Activated CD8-positive, alpha-beta memory T cell treated with anti-CD3 and anti-CD28 coated beads, Interleukin-2, amount 50 U/mL, for 24 hours (primary cell): ENCODE results near the gene KNSTRN.

Experiments
- DNase-seq: peaks from one replicate; pipeline ENCODE4 v3.0.0-alpha.2; 2020; ENCODE audit errors: extremely low read depth

Gene KNSTRN, protein sequence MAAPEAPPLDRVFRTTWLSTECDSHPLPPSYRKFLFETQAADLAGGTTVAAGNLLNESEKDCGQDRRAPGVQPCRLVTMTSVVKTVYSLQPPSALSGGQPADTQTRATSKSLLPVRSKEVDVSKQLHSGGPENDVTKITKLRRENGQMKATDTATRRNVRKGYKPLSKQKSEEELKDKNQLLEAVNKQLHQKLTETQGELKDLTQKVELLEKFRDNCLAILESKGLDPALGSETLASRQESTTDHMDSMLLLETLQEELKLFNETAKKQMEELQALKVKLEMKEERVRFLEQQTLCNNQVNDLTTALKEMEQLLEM

DNA sequence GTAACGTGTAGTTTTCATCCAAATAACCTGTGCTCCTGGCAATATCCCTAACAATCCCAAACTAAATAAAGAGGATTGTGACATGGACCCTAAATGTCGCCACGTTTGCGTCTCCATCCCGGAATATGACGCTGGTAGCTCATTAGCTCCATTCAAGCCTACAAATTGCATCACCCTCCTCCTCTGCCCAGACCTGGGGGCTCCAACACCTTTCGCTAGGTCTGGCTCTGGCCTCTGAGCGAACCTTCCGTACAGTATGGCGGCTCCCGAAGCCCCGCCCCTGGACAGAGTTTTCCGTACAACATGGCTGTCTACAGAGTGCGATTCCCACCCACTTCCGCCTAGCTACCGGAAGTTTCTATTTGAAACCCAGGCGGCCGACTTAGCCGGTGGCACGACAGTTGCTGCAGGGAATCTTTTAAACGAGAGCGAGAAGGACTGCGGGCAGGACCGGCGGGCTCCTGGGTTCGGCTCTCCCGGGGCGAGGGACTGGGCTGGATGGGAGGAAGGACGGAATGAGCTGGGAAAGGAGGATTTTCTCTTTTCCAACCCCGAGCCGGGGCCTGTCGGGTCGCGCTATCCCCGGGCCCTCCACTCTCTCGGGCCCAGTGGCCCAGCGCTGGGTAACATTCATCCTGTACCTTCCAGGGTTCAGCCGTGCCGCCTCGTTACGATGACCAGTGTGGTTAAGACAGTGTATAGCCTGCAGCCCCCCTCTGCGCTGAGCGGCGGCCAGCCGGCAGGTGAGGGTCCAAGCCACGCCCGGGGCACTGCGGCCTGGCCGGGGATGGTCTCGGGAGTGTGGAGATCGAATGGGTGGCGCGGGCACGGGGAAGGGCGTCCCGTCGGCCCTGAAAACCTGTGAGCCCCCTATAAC lies at the start of gene KNSTRN:
Gene KNSTRN, plus strand, starts transcription at position 142 of the 877 bp plus-strand sequence. Its CDS starts 115 bp downstream, at position 257.
- DNase-seq = peak; percentile 86

DNA sequence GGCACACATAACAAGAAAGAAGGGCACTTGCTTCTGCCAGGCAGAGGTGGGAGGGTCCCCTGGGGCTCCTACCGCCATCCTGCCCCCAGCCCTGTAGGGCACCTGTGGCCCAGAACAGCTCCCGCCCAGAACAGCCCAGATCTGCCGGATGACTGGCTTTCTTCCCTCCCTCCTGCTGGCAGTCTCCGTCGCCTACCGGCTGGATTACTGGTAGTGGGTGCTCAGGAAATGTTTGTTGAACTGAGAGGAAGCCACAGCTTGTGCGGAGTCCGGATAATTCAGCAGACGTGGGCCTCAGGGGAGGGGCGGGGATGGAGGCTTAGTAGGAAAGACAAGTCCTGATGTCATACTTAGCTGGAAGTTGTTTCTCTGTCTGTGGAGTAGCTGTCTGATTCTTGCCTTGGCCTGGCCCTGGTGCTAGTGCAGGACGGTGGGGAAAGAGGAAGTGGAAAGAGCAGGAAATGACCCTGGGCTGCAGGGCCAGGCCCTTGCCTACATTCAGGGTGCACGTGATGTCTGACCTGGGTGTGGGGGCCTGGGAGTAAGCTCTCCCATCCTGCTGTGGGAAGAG lies 48.5 kb upstream of the KNSTRN start:
- no peak for DNase-seq

DNA sequence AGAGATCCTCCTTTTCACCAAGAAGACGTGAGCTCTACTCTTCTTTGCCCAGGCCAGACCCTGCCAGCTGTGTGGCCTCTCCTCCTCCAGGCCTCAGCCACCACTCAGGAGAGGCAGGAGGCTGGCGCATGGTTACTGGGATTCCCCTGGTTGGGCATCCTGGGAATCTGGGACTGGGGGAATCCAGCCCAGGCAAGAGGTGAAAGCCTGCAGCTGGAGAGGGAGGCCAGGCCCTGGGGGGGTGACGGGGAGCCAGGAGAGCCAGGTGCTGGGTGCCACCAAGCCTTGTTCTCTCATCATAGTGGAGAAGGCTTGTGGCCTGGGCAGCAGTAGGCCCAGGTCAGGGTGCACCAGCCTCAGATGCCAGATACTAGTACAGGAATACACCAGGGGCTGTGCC lies 48.0 kb upstream of the KNSTRN start:
- DNase-seq = no peak

- DNase-seq = no peak
Measured at GRCh38 chr15:40334941-40335795, 47.4 kb upstream of the KNSTRN start.

GRCh38 chr15:40335938-40336743 lies 46.4 kb upstream of the KNSTRN start:
- DNase-seq = no peak

- DNase-seq = no peak
Measured at GRCh38 chr15:40336744-40337122, 45.8 kb upstream of the KNSTRN start.

DNA sequence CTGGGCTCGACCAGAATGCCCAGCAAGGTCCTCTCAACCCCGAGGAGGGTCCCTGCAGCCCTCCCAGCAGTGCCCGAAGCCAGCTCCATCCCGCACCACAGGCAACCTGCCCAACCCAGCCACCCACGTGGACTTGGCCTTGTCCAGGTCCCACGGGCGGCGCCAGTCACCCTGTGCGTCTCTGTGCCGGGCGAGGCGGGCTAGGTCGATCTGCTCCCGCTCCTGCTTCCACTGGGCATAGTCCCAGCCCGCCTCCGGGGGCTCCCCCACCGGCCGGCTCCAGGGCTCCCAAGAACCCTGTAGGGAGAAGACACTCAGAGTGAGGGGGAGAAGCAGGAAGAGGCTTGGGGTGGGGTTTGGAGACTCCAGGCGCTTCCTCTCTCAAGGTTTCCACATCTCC lies 44.9 kb upstream of the KNSTRN start:
- no peak for DNase-seq

DNA sequence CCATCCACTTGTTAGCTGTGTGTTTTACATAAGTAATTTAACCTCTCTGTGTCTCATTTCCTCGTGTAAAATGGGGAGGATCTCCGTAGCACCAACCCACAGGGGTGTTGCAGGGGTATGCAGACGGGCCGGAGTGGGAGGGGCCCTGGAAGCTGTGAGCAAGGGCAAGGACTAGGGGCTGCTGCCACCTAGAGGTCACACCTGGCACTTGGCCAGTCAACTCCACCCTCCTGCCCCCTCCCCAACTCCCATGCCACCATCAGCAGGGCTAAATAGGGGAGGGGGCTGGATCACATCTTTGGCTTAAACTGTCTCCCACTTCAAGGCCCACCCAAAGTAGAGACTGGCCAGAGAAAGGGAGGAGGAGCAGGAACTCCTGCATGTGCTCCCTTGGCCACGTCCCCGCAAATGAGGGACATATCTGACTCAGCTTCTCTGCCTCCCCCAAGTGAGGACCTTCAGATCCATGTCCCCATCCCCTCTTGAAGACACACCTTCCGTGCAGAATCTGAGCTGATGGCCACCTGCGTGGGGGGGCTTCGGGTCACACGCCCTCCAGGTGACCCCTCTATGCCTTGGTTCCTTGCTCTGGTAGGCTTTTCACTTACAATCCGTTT lies 44.4 kb upstream of the KNSTRN start:
- no peak for DNase-seq

GRCh38 chr15:40338921-40339620 lies 43.5 kb upstream of the KNSTRN start:
- DNase-seq = no peak

DNA sequence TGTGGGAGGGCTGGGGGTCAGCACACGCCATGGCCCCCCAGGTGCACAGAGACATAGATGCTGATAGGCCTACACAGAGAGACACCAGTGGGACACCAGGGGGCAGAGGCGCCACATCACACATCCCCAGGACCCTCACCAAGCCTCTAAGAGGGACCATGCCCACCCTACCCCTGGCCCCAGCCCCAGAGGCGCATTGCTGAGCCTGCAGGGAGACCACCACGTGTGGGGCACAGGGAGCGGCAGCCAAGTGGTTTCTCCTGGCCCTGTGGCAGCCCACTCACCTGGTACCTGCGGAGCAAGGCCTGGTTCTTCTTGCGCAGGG lies 42.9 kb upstream of the KNSTRN start:
- no peak for DNase-seq

DNA sequence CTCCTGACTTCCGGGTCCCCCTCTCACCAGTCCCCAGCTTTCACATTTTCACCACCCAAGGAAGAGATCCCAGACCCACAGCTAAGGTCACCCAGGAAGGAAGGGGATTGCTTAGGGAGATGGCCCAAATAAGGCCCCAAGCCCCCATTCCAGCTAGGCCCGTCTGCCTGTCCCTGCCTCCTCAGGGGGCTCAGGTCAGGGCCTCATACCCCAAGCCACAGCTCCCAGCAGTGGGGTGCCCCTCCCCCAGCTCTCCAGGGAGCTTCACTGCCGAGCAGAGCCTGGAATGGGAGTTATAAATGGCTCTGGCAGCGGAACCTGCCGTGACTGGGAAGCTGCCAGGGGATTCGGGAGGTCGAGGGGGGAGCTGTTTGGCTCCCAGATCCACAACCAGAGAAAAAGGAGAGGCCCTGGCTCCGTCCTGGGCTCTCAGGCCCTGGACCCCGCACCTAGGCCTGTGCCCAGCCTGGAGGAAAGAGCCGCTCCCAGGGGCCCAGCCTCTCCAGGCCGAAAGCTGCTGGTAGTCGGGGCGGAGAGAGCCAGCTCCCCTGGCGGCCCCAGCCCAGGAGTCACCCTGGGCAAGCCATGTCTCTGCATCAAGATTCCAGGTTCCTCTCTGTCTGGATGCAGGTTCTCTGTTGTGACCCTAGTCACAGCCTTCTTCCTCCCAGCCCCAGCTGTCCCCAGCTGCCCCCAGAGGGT lies 42.3 kb upstream of the KNSTRN start:
- no peak for DNase-seq

- DNase-seq = no peak
Measured at GRCh38 chr15:40340740-40341400, 41.7 kb upstream of the KNSTRN start, which contains the start of gene CCDC9B. Gene CCDC9B (minus strand): TSS chr15:40340939. CDS start chr15:40340819, 120 bp downstream.

DNA sequence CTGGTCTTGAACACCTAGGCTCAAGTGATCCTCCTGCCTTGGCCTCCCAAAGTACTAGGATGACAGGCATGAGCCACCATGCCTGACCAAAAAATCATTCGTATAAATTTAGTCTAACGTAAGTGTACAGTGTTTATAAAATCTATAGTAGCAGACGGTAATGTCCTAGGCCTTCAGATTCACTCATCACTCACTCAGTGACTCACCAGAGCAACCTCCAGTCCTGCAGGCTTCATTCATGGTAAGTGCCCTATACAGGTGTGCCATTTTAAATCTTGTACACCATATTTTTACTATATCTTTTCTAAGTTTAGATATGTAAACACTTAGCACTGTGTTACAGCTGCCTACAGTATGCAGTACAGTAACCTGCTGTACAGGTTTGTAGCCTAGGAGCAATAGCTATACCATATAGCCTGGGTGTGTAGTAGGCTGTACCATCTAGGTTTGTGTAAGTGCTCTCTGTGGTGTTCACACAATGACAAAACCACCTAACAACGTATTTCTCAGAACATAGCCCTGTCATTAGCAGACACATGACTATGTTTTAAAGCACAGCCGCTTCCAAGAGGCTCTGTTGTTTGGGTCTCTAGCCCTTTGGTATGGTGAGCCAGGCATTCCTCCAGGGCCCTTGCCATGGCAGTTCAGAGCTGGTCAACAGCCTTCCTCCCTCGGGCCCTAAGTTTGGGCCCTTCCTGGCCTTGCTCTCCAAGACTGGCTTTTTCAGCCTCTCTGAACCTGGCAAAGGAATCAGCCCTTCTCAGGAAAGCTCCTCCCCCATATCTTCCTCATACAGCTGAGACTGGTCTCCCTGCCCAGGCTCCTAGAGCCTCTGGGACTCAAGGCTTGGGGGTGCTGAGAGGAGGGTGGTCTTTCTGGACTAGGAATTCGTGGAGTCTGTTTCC lies 39.9 kb upstream of the KNSTRN start:
- DNase-seq = no peak

GRCh38 chr15:40343512-40343911 lies 39.0 kb upstream of the KNSTRN start:
- no peak for DNase-seq

DNA sequence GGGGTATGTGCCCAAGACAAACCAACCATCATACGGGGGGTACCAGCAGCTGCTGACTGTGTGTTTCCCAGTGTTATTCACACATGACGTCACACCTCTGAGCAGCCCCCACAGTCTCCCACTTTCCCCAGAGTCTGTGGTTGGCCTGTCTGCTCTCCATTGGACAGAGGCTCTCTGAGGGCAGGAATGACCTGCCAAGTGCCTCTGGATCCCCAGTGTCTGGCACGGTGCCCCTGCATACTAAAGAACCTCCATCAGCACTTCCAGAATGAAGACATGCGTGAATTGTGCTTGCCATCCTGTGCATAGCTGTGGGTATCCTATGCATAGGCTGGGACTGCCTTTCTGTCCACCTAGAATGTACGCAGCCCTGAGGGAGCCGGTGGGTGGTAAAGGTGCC lies 38.3 kb upstream of the KNSTRN start:
- no peak for DNase-seq

DNA sequence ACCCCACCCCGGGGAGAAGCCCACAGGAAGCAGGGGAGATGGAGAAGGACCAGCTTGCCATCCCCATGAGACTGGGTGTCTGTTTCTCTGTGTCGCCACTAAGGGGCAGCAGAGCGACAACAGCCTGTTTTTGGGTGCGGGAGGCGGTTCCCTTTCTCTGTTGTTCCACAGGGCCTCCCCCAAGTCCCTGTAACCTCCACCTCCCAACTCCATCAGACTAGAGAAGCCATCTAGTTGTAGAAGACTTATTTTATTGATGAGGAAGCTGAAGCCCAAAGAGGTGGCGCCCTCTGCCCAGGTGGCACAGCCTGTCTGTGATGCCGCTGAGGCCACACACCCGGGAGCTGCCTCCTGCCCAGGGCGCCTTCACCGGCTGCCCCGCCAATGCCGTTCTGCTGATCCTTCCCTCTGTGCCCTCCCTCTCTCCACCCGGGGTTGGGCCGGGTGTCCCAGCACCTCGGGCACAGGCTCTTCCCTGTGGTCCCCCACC lies 37.8 kb upstream of the KNSTRN start:
- DNase-seq = no peak

GRCh38 chr15:40345225-40345866 lies 37.2 kb upstream of the KNSTRN start:
- DNase-seq = no peak
